ENCODE measurements around the gene TLE6. TPM values are rescaled to one million over a fixed set of nuclear protein-coding genes. Genes with fewer than 3 reads are reported as not detected.

The TLE6 gene
- total and polyA plus RNA-seq, 2 of the 4 experiments (the other 2 are of a cell fraction): under 0.01 to 0.17 TPM

GRCh38 chr19:3041327-3041726, 64.0 kb downstream of the TLE6 start:
- TF ChIP-seq USF2 (IDR thresholded peaks at IDR 0.05; ENCODE audit: low read depth, low read length) (no peak), ELK1 (IDR thresholded peaks at IDR 0.05; ENCODE audit: borderline replicate concordance, low read depth, low read length) (no peak), CTCF (conservative IDR thresholded peaks at IDR 0.05; ENCODE audit: low read depth, low read length) (no peak), POLR2A (IDR thresholded peaks at IDR 0.05; ENCODE audit: low read depth, low read length) (no peak), NFE2L2 (IDR thresholded peaks at IDR 0.05; ENCODE audit: low read depth, low read length) (no peak), MAFK (IDR thresholded peaks at IDR 0.05; ENCODE audit: low read depth, low read length) (no peak), CEBPB (IDR thresholded peaks at IDR 0.05; ENCODE audit: low read depth, low read length) (no peak), BHLHE40 (IDR thresholded peaks at IDR 0.05; ENCODE audit: low read depth, low read length) (no peak), CHD1 (IDR thresholded peaks at IDR 0.05; ENCODE audit: low read depth, low read length) (no peak), SMC3 (IDR thresholded peaks at IDR 0.05; ENCODE audit: low read depth, low read length) (no peak), MAZ (IDR thresholded peaks at IDR 0.05; ENCODE audit: borderline replicate concordance, low read depth, low read length) (no peak), MXI1 (IDR thresholded peaks at IDR 0.05; ENCODE audit: borderline replicate concordance, low read depth, low read length) (no peak), FOS (IDR thresholded peaks at IDR 0.05; ENCODE audit: low read depth, low read length) (no peak), RAD21 (IDR thresholded peaks at IDR 0.05; ENCODE audit: low read length) (no peak), RCOR1 (IDR thresholded peaks at IDR 0.05; ENCODE audit: insufficient replicate concordance, low read length) (no peak), RFX5 (IDR thresholded peaks at IDR 0.05; ENCODE audit: low read depth, low read length) (no peak)
- no peak overlapping the region for H3K4me2 ChIP-seq (ENCODE audit: low read depth, low read length)
- no peak for ATAC-seq (ENCODE audit: low read depth)

More at GRCh38 chr19:3041327-3041726, 64.0 kb downstream of the TLE6 start:
- Histone ChIP-seq H2AK5ac (ENCODE audit: low read depth, low read length) (no peak overlapping the region), H3K27ac (ENCODE audit: insufficient read depth, low read length) (no peak overlapping the region), H3K4me3 (ENCODE audit: insufficient read depth, low read depth, low read length) (no peak overlapping the region), H4K8ac (ENCODE audit: low read depth in 2 of 2, low read length in 2 of 2) (no peak overlapping the region), H3K9ac (ENCODE audit: low read depth, low read length) (no peak overlapping the region), H2BK5ac (ENCODE audit: low read depth, low read length, poor library complexity, severe bottlenecking) (no peak overlapping the region), H2BK15ac (ENCODE audit: low read depth, low read length) (no peak overlapping the region), H3K4me1 (ENCODE audit: control insufficient read depth, insufficient read depth, low read length) (peaks cover 5% of the 10 kb centered on the region), H4K5ac (ENCODE audit: low read depth, low read length) (no peak overlapping the region), H3K9me3 (ENCODE audit: control insufficient read depth, insufficient read depth, low read length) (no peaks in the 10 kb centered on the region), H3K18ac (ENCODE audit: low read depth, low read length) (no peak overlapping the region), H2BK120ac (ENCODE audit: low read depth, low read length) (no peak overlapping the region), H3K4ac (ENCODE audit: low read depth, low read length) (no peak overlapping the region), H3K23ac (ENCODE audit: low read depth, low read length) (no peak overlapping the region), H4K20me1 (ENCODE audit: insufficient read depth, low read length) (no peaks in the 10 kb centered on the region), H2AFZ (replicated peaks; ENCODE audit: low read length, poor library complexity) (peak overlapping the region; percentile 67), H4K91ac (ENCODE audit: insufficient read depth, low read depth, low read length) (no peak overlapping the region), H3K9me1 (ENCODE audit: insufficient read depth, low read length) (no peaks in the 10 kb centered on the region), H2AK9ac (replicated peaks; ENCODE audit: low read depth, low read length, poor library complexity) (no peak overlapping the region), H2BK20ac (ENCODE audit: low read depth, low read length) (no peak overlapping the region), H3K14ac (replicated peaks; ENCODE audit: low read depth, low read length) (no peak overlapping the region), H3K36me3 (ENCODE audit: control insufficient read depth, insufficient read depth, low read length) (no peaks in the 10 kb centered on the region), H3K56ac (ENCODE audit: extremely low read depth, insufficient read depth, low read length) (no peak overlapping the region), H3K27me3 (ENCODE audit: control insufficient read depth, insufficient read depth, low read length) (peaks cover 2% of the 10 kb centered on the region; the same call in 1 of the 2 replicates), H3K79me1 (ENCODE audit: low read depth in 1 of 2, low read length in 2 of 2) (peaks cover 0 to 3% of the 10 kb centered on the region in 2 experiments; a peak in 1 of 4 replicates)
- dilution Hi-C loops (cut with HindIII; ENCODE audit: low sequenced_read_pairs, unreplicated experiment) (no loop called here), intact Hi-C loops (cut with micrococcal nuclease) (no loop called here), in situ Hi-C loops (cut with MboI; ENCODE audit: low sequenced_read_pairs) (no loop called here)
- DNase-seq: no peak
- WGBS, 2 experiments (ENCODE audit: extremely low coverage in 2 of 2, insufficient read length in 1 of 2): 66% methylated on average over 4 of the region's 12 CpGs; no CpG with 5 or more reads in 1 of the 2 experiments
- ChIA-PET CTCF (no interaction called here), POLR2A (ENCODE audit: unreplicated experiment) (no interaction called here)
- no TSS peak for BruUV-seq (replicated peaks)
